H9 (cell line): ENCODE data around the gene KLHL7. TPM values are rescaled to one million over a fixed set of nuclear protein-coding genes. Genes with fewer than 3 reads are reported as not detected.
"Not testable (repeated sequence)": the region's sequence is repeated elsewhere in the genome, so short reads cannot be mapped to it uniquely, and the experiment has no call there.

Experiments
- DNase-seq: peaks from one replicate; pipeline ENCODE4 v3.0.0-alpha.2; 2017
- H2AFZ ChIP-seq: one replicate; pipeline ENCODE4 v1.6.1; 2013; ENCODE audit warnings: mild to moderate bottlenecking, low read length, control low read depth, moderate library complexity
- H2AK5ac ChIP-seq: 2 replicates; pipeline ENCODE4 v1.6.1; 2013; ENCODE audit warnings: low read length, control low read depth, mixed read lengths; ENCODE audit not compliant: insufficient read length
- H2BK120ac ChIP-seq: one replicate; pipeline ENCODE4 v1.6.1; 2013; ENCODE audit warnings: low read depth, mild to moderate bottlenecking, low read length, control low read depth, inconsistent platforms; ENCODE audit not compliant: poor library complexity, severe bottlenecking
- H2BK12ac ChIP-seq: 2 replicates; pipeline ENCODE4 v1.6.1; 2013; ENCODE audit warnings: low read length, control low read depth, mixed read lengths, low read depth; ENCODE audit not compliant: insufficient read length
- H2BK15ac ChIP-seq: 2 replicates; pipeline ENCODE4 v1.6.1; 2013; ENCODE audit warnings: low read depth, low read length, control low read depth
- H2BK20ac ChIP-seq: one replicate; pipeline ENCODE4 v1.6.1; 2013; ENCODE audit warnings: low read depth, mild to moderate bottlenecking, low read length, control low read depth, inconsistent platforms; ENCODE audit not compliant: poor library complexity, severe bottlenecking
- H2BK5ac ChIP-seq: 2 replicates; pipeline ENCODE4 v1.6.1; 2013; ENCODE audit warnings: low read length, control low read depth, mixed read lengths; ENCODE audit not compliant: insufficient read length
- H3K14ac ChIP-seq: 2 replicates; pipeline ENCODE4 v1.6.1; 2013; ENCODE audit warnings: low read length, control low read depth; ENCODE audit not compliant: insufficient read depth
- H3K18ac ChIP-seq: 2 replicates; pipeline ENCODE4 v1.6.1; 2013; ENCODE audit warnings: low read depth, mild to moderate bottlenecking, mixed read lengths, low read length, control low read depth; ENCODE audit not compliant: insufficient read length
- H3K23ac ChIP-seq: 2 replicates; pipeline ENCODE4 v1.6.1; 2013; ENCODE audit warnings: low read length, control low read depth, mixed read lengths, low read depth; ENCODE audit not compliant: insufficient read length
- H3K23me2 ChIP-seq: 2 replicates; pipeline ENCODE4 v1.6.1; 2013; ENCODE audit warnings: low read depth, mild to moderate bottlenecking, mixed read lengths, low read length, control low read depth; ENCODE audit not compliant: insufficient read length, poor library complexity, severe bottlenecking
- H3K27ac ChIP-seq: 2 replicates; pipeline ENCODE4 v1.5.1; 2013; ENCODE audit warnings: low read length, control low read depth, mixed read lengths, low read depth; ENCODE audit not compliant: insufficient read length
- H3K27me3 ChIP-seq: 2 replicates; pipeline ENCODE4 v1.6.1; 2013; ENCODE audit warnings: low read length, control low read depth, inconsistent platforms; ENCODE audit not compliant: insufficient read depth
- H3K4ac ChIP-seq: 2 replicates; pipeline ENCODE4 v1.6.1; 2013; ENCODE audit warnings: low read depth, mild to moderate bottlenecking, control low read depth, inconsistent platforms, low read length, moderate library complexity
- H3K4me1 ChIP-seq: 2 replicates; pipeline ENCODE4 v1.6.1; 2013; ENCODE audit warnings: low read length, control low read depth, inconsistent platforms; ENCODE audit not compliant: insufficient read depth
- H3K4me2 ChIP-seq: 2 replicates; pipeline ENCODE4 v1.6.1; 2013; ENCODE audit warnings: low read length, control low read depth, mixed read lengths; ENCODE audit not compliant: insufficient read length, insufficient read depth
- H3K56ac ChIP-seq: 2 replicates; pipeline ENCODE4 v1.6.1; 2013; ENCODE audit warnings: low read depth, mild to moderate bottlenecking, mixed read lengths, low read length, control low read depth; ENCODE audit not compliant: insufficient read length
- H3K79me1 ChIP-seq: 2 replicates; pipeline ENCODE4 v1.6.1; 2013; ENCODE audit warnings: low read depth, mild to moderate bottlenecking, moderate library complexity, low read length, control low read depth, inconsistent platforms; ENCODE audit not compliant: insufficient read depth, poor library complexity, severe bottlenecking
- H3K79me2 ChIP-seq: 2 replicates; pipeline ENCODE4 v1.6.1; 2013; ENCODE audit warnings: low read length, control low read depth, inconsistent platforms; ENCODE audit not compliant: insufficient read depth
- H3K9ac ChIP-seq: 2 replicates; pipeline ENCODE4 v1.6.1; 2013; ENCODE audit warnings: low read length, control low read depth, mixed read lengths; ENCODE audit not compliant: insufficient read length; ENCODE audit errors: extremely low read depth
- H3K9me3 ChIP-seq: one replicate; pipeline ENCODE4 v1.6.1; 2013; ENCODE audit warnings: low read depth, low read length, inconsistent platforms; ENCODE audit not compliant: control insufficient read depth
- H3T11ph ChIP-seq: one replicate; pipeline ENCODE4 v1.6.1; 2013; ENCODE audit warnings: mild to moderate bottlenecking, low read length, control low read depth, inconsistent platforms
- H4K20me1 ChIP-seq: one replicate; pipeline ENCODE4 v1.6.1; 2013; ENCODE audit not compliant: control insufficient read depth, insufficient read length, insufficient read depth
- H4K5ac ChIP-seq: 2 replicates; pipeline ENCODE4 v1.6.1; 2013; ENCODE audit warnings: low read depth, mild to moderate bottlenecking, mixed read lengths, low read length, control low read depth; ENCODE audit not compliant: insufficient read length
- H4K8ac ChIP-seq: replicated peaks from 2 replicates; pipeline ENCODE4 v1.6.1; 2013; ENCODE audit warnings: low read length, control low read depth, mixed read lengths, low read depth; ENCODE audit not compliant: insufficient read length
- H4K91ac ChIP-seq: 2 replicates; pipeline ENCODE4 v1.6.1; 2013; ENCODE audit warnings: low read depth, mild to moderate bottlenecking, moderate library complexity, mixed read lengths, low read length, control low read depth; ENCODE audit not compliant: insufficient read length
- H3K27ac Mint-ChIP-seq, 3 experiments: 2 replicates in 2 of 3; 3 replicates in 1 of 3; pipeline ENCODE4 v1.8.0; 2020 to 2021; ENCODE audit warnings: mixed read lengths in 3 of 3, mild to moderate bottlenecking in 1 of 3, moderate library complexity in 1 of 3
- H3K27me3 Mint-ChIP-seq: 2 replicates; pipeline ENCODE4 v1.8.0; 2021; ENCODE audit warnings: low read depth, mild to moderate bottlenecking, moderate library complexity, mixed read lengths
- H3K36me3 Mint-ChIP-seq, 3 experiments: 2 replicates in 2 of 3; 3 replicates in 1 of 3; pipeline ENCODE4 v1.8.0; 2020 to 2021; ENCODE audit warnings: low read depth in 3 of 3, mixed read lengths in 3 of 3; ENCODE audit not compliant: insufficient read depth in 1 of 3
- H3K4me1 Mint-ChIP-seq, 2 experiments: 2 replicates each; pipeline ENCODE4 v1.8.0; 2020; ENCODE audit warnings: mixed read lengths in 2 of 2
- H3K4me3 Mint-ChIP-seq, 2 experiments: 2 replicates in 1 of 2; 3 replicates in 1 of 2; pipeline ENCODE4 v1.8.0; 2020 to 2021; ENCODE audit warnings: mild to moderate bottlenecking in 2 of 2, mixed read lengths in 2 of 2, moderate library complexity in 1 of 2
- H3K9me3 Mint-ChIP-seq, 2 experiments: 2 replicates in 1 of 2; 3 replicates in 1 of 2; pipeline ENCODE4 v1.8.0; 2020; ENCODE audit warnings: mild to moderate bottlenecking in 2 of 2, mixed read lengths in 2 of 2, moderate library complexity in 1 of 2
- CTCF ChIP-seq: fragments of 200-600 bp; sonication (generic); conservative IDR thresholded peaks from 3 replicates; pipeline ENCODE4 v1.8.0; 2021; ENCODE audit warnings: antibody characterized with exemption, mild to moderate bottlenecking
- WGBS: extraction: QIAGEN DNeasy Blood & Tissue Kit; methylation state at CpG from one replicate; pipeline ENCODE4 v1.1.7; 2013; ENCODE audit warnings: missing lambda C conversion rate, low lambda C conversion rate, mixed read lengths; ENCODE audit not compliant: insufficient read length; ENCODE audit errors: extremely low coverage; 5-methylcytosine and 5-hydroxymethylcytosine counted together
- total RNA-seq: library from RNA; stranded (reverse); gene quantifications from 2 replicates; pipeline ENCODE4 v1.2.1, GENCODE V29; 2021

KLHL7 gene
- total RNA-seq, 1 experiment from 2014 or later: 56.7 TPM

GRCh38 chr7:23129036-23129435 is 23.5 kb downstream of the KLHL7 start:
- Histone ChIP-seq H3K9me3 (no peaks in the 10 kb centered on the region), H3K79me2 (0 out of 2 replicates have a peak, but pooled peaks cover 2% of the 10 kb centered on the region), H3K4me1 (no peaks in the 10 kb centered on the region), H2AFZ (no peak overlapping the region), H2BK12ac (no peak overlapping the region), H3K18ac (no peak overlapping the region), H2AK5ac (no peak overlapping the region), H3K56ac (no peak overlapping the region), H2BK15ac (no peak overlapping the region), H3K79me1 (no peaks in the 10 kb centered on the region), H3K9ac (no peak overlapping the region), H4K8ac (no peak overlapping the region), H3T11ph (no peak overlapping the region), H3K27ac (no peak overlapping the region), H3K14ac (no peak overlapping the region), H3K4me2 (no peak overlapping the region), H3K27me3 (no peaks in the 10 kb centered on the region), H4K91ac (no peak overlapping the region), H4K5ac (no peak overlapping the region), H2BK120ac (no peak overlapping the region), H3K4ac (no peak overlapping the region), H3K23ac (no peak overlapping the region), H2BK20ac (no peak overlapping the region), H3K23me2 (no peaks in the 10 kb centered on the region), H2BK5ac (no peak overlapping the region), H4K20me1 (no peaks in the 10 kb centered on the region)
- Mint-ChIP-seq H3K36me3 (peaks cover 55 to 62% (median 56%) of the 10 kb centered on the region in 3 experiments), H3K4me3 (no peak overlapping the region), H3K27me3 (no peaks in the 10 kb centered on the region), H3K27ac (no peak overlapping the region; a peak in 1 of 7 replicates), H3K9me3 (peaks cover 3 to 4% of the 10 kb centered on the region in 2 experiments; a peak in 2 of 5 replicates), H3K4me1 (no peaks in the 10 kb centered on the region)
- TF ChIP-seq CTCF: no peak
- WGBS: no CpG with 5 or more reads among the region's 4 CpGs
- no peak for DNase-seq

- H3K36me3 Mint-ChIP-seq: peaks cover 39 to 43% (median 40%) of the 10 kb centered on the region in 3 experiments
- H4K91ac ChIP-seq, H3K27ac ChIP-seq, H3K27ac Mint-ChIP-seq, H2BK5ac ChIP-seq, DNase-seq, H3K9me3 Mint-ChIP-seq, H3K79me2 ChIP-seq, H2BK120ac ChIP-seq, H3K27me3 ChIP-seq, H3K56ac ChIP-seq, H4K5ac ChIP-seq, H3K18ac ChIP-seq, H3K4ac ChIP-seq, H2BK12ac ChIP-seq, H3K4me3 Mint-ChIP-seq, H3K4me2 ChIP-seq, H3K23me2 ChIP-seq, H3K4me1 ChIP-seq, H2BK20ac ChIP-seq, H3K23ac ChIP-seq, H2AFZ ChIP-seq, H3K79me1 ChIP-seq, H3K9me3 ChIP-seq, H4K20me1 ChIP-seq, H3K27me3 Mint-ChIP-seq, H3K14ac ChIP-seq, H3K9ac ChIP-seq, H2AK5ac ChIP-seq, H3T11ph ChIP-seq, H4K8ac ChIP-seq, H2BK15ac ChIP-seq: not testable (repeated sequence)
- WGBS: no CpG with 5 or more reads among the region's 2 CpGs
- peaks cover 5 to 14% of the 10 kb centered on the region in 2 experiments for H3K4me1 Mint-ChIP-seq
Observed at GRCh38 chr7:23131799-23132198, 26.2 kb downstream of the KLHL7 start.
